Neural cell (in vitro differentiated cells): ENCODE results near the gene ENG. TPM values are rescaled to one million over a fixed set of nuclear protein-coding genes. Genes with fewer than 3 reads are reported as not detected.

Source experiments
- H2AFZ ChIP-seq: fragments of 200-600, 300-800 bp; sonication (generic), shearing (Covaris generic); 2 replicates; pipeline ENCODE4 v1.6.0; 2014; ENCODE audit warnings: low read depth, mild to moderate bottlenecking, antibody characterized with exemption, low read length, moderate library complexity
- H3F3A ChIP-seq: fragments of 200-600 bp; shearing (Covaris generic); 2 replicates; pipeline ENCODE4 v1.6.1; 2016; ENCODE audit warnings: mild to moderate bottlenecking, moderate library complexity, mixed read lengths, antibody characterized with exemption, low read length; ENCODE audit not compliant: insufficient read depth, poor library complexity, severe bottlenecking
- H3K27ac ChIP-seq: fragments of 200-600, 300-800 bp; sonication (generic), shearing (Covaris generic); 2 replicates; pipeline ENCODE4 v1.5.1; 2014; ENCODE audit warnings: mild to moderate bottlenecking, low read length, moderate library complexity
- H3K27me3 ChIP-seq: fragments of 300-800, 200-600 bp; sonication (generic), shearing (Covaris generic); 2 replicates; pipeline ENCODE4 v1.6.0; 2014; ENCODE audit warnings: mild to moderate bottlenecking, low read depth, low read length, moderate library complexity; ENCODE audit not compliant: insufficient read depth
- H3K36me3 ChIP-seq: fragments of 300-800, 200-600 bp; sonication (generic), shearing (Covaris generic); 2 replicates; pipeline ENCODE4 v1.5.1; 2014; ENCODE audit warnings: mild to moderate bottlenecking, antibody characterized with exemption, low read length, moderate library complexity; ENCODE audit not compliant: insufficient read depth
- H3K4me2 ChIP-seq: fragments of 300-800, 200-600 bp; sonication (generic), shearing (Covaris generic); 2 replicates; pipeline ENCODE4 v1.6.0; 2014; ENCODE audit warnings: mild to moderate bottlenecking, low read length
- H3K4me3 ChIP-seq: fragments of 300-800, 200-600 bp; sonication (generic), shearing (Covaris generic); 2 replicates; pipeline ENCODE4 v1.5.1; 2014; ENCODE audit warnings: mild to moderate bottlenecking, low read length, moderate library complexity
- H3K79me2 ChIP-seq: fragments of 200-600 bp; shearing (Covaris generic); replicated peaks from 2 replicates; pipeline ENCODE4 v1.6.0; 2014; ENCODE audit warnings: mild to moderate bottlenecking, low read length, moderate library complexity; ENCODE audit not compliant: insufficient read depth
- H3K9ac ChIP-seq: fragments of 300-800, 200-600 bp; sonication (generic), shearing (Covaris generic); 2 replicates; pipeline ENCODE4 v1.6.1; 2016; ENCODE audit warnings: mild to moderate bottlenecking, low read length, mixed read lengths
- H3K9me2 ChIP-seq: fragments of 200-600 bp; shearing (Covaris generic); 2 replicates; pipeline ENCODE4 v1.6.1; 2016; ENCODE audit warnings: mild to moderate bottlenecking, low read length, mixed read lengths; ENCODE audit not compliant: insufficient read depth
- H3K9me3 ChIP-seq: fragments of 200-600, 300-800 bp; sonication (generic), shearing (Covaris generic); 2 replicates; pipeline ENCODE4 v1.6.1; 2016; ENCODE audit warnings: mild to moderate bottlenecking, mixed run types, low read length, moderate library complexity, mixed read lengths
- H4K20me1 ChIP-seq: fragments of 200-600 bp; shearing (Covaris generic); 2 replicates; pipeline ENCODE4 v1.6.1; 2016; ENCODE audit warnings: mild to moderate bottlenecking, mixed run types; ENCODE audit not compliant: insufficient read depth
- EP300 ChIP-seq: fragments of 450-650 bp; conservative IDR thresholded peaks from 2 replicates; pipeline ENCODE4 v1.6.1; 2014; ENCODE audit warnings: antibody characterized with exemption, mild to moderate bottlenecking, moderate library complexity; ENCODE audit not compliant: poor library complexity, severe bottlenecking
- EZH2 ChIP-seq: fragments of 200-600, 300-800 bp; shearing (Covaris generic), sonication (generic); IDR thresholded peaks from 2 replicates; pipeline ENCODE4 v1.6.1; 2014; ENCODE audit warnings: antibody characterized with exemption, low read length, borderline replicate concordance, mild to moderate bottlenecking; ENCODE audit not compliant: insufficient read depth, poor library complexity, severe bottlenecking
- MXI1 ChIP-seq: fragments of 450-650 bp; conservative IDR thresholded peaks from 2 replicates; pipeline ENCODE4 v1.6.1; 2014; ENCODE audit warnings: antibody characterized with exemption, mild to moderate bottlenecking; ENCODE audit not compliant: poor library complexity, severe bottlenecking
- POLR2AphosphoS5 ChIP-seq: IDR thresholded peaks from 2 replicates; pipeline ENCODE4 v1.6.1; 2012
- RAD21 ChIP-seq: fragments of 450-650 bp; conservative IDR thresholded peaks from 2 replicates; pipeline ENCODE4 v1.6.1; 2014; ENCODE audit warnings: antibody characterized with exemption, mild to moderate bottlenecking, moderate library complexity
- SMC3 ChIP-seq: fragments of 450-650 bp; conservative IDR thresholded peaks from 2 replicates; pipeline ENCODE4 v1.6.1; 2014; ENCODE audit warnings: antibody characterized with exemption, mild to moderate bottlenecking, moderate library complexity; ENCODE audit not compliant: poor library complexity
- TAF1 ChIP-seq: IDR thresholded peaks from 2 replicates; pipeline ENCODE4 v1.6.1; 2012; ENCODE audit warnings: low read depth
- polyA plus RNA-seq: library from polyadenylated mRNA; depleted of rRNA; stranded (reverse); fragments of >200 nt; gene quantifications from 2 replicates; pipeline ENCODE4 v1.2.3, GENCODE V29; 2014
- TF ChIP-seq, protein P1 (sequence below): fragments of 450-650 bp; IDR thresholded peaks from 2 replicates; pipeline ENCODE4 v1.5.1; 2014; ENCODE audit warnings: antibody characterized with exemption, mild to moderate bottlenecking, moderate library complexity; ENCODE audit not compliant: poor library complexity, severe bottlenecking
- TF ChIP-seq, protein P2 (sequence below): IDR thresholded peaks from 2 replicates; pipeline ENCODE4 v1.6.1; 2012; ENCODE audit warnings: borderline replicate concordance

ENG gene
- polyA plus RNA-seq, 1 donor from 2014 or later: not detected

DNA sequence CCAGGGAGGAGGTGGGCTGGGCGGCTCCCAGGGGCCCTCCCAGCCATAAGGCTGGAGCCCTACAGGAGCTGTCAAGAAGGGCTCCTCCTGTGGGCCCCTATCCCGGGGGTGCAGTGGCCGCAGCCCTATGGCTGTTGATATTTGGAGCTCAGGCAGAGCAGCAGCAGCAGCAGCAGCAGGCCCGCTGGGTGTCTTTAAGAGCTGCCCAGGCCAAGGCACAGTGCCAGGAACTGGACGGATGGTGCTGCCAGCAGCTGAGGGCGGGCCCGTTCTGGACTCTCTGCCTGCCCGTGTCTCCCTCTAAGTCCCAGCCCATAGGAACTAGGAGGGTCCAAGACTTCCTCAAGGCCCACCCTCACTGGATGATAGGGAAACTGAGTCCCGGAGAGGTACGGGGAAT is 19.4 kb upstream of the ENG start:
- Histone ChIP-seq H2AFZ (no peak overlapping the region), H3K4me2 (no peak overlapping the region), H3K9me3 (no peaks in the 10 kb centered on the region), H3K27ac (no peak overlapping the region), H3K9me2 (no peaks in the 10 kb centered on the region), H3K79me2 (peaks cover 7% of the 10 kb centered on the region), H3K27me3 (no peaks in the 10 kb centered on the region), H3K9ac (no peak overlapping the region), H4K20me1 (no peaks in the 10 kb centered on the region), H3K36me3 (no peaks in the 10 kb centered on the region), H3F3A (no peaks in the 10 kb centered on the region), H3K4me3 (no peak overlapping the region)
- TF ChIP-seq MXI1: no peak
- no peak for TF ChIP-seq RAD21
- no peak for TF ChIP-seq TAF1
- no peak for TF ChIP-seq POLR2AphosphoS5
- TF ChIP-seq, protein P1, sequence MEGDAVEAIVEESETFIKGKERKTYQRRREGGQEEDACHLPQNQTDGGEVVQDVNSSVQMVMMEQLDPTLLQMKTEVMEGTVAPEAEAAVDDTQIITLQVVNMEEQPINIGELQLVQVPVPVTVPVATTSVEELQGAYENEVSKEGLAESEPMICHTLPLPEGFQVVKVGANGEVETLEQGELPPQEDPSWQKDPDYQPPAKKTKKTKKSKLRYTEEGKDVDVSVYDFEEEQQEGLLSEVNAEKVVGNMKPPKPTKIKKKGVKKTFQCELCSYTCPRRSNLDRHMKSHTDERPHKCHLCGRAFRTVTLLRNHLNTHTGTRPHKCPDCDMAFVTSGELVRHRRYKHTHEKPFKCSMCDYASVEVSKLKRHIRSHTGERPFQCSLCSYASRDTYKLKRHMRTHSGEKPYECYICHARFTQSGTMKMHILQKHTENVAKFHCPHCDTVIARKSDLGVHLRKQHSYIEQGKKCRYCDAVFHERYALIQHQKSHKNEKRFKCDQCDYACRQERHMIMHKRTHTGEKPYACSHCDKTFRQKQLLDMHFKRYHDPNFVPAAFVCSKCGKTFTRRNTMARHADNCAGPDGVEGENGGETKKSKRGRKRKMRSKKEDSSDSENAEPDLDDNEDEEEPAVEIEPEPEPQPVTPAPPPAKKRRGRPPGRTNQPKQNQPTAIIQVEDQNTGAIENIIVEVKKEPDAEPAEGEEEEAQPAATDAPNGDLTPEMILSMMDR: no peak
- TF ChIP-seq, protein P2, sequence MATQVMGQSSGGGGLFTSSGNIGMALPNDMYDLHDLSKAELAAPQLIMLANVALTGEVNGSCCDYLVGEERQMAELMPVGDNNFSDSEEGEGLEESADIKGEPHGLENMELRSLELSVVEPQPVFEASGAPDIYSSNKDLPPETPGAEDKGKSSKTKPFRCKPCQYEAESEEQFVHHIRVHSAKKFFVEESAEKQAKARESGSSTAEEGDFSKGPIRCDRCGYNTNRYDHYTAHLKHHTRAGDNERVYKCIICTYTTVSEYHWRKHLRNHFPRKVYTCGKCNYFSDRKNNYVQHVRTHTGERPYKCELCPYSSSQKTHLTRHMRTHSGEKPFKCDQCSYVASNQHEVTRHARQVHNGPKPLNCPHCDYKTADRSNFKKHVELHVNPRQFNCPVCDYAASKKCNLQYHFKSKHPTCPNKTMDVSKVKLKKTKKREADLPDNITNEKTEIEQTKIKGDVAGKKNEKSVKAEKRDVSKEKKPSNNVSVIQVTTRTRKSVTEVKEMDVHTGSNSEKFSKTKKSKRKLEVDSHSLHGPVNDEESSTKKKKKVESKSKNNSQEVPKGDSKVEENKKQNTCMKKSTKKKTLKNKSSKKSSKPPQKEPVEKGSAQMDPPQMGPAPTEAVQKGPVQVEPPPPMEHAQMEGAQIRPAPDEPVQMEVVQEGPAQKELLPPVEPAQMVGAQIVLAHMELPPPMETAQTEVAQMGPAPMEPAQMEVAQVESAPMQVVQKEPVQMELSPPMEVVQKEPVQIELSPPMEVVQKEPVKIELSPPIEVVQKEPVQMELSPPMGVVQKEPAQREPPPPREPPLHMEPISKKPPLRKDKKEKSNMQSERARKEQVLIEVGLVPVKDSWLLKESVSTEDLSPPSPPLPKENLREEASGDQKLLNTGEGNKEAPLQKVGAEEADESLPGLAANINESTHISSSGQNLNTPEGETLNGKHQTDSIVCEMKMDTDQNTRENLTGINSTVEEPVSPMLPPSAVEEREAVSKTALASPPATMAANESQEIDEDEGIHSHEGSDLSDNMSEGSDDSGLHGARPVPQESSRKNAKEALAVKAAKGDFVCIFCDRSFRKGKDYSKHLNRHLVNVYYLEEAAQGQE: no peak
- TF ChIP-seq SMC3: no peak
- no peak for TF ChIP-seq EZH2
- no peak for TF ChIP-seq EP300

DNA sequence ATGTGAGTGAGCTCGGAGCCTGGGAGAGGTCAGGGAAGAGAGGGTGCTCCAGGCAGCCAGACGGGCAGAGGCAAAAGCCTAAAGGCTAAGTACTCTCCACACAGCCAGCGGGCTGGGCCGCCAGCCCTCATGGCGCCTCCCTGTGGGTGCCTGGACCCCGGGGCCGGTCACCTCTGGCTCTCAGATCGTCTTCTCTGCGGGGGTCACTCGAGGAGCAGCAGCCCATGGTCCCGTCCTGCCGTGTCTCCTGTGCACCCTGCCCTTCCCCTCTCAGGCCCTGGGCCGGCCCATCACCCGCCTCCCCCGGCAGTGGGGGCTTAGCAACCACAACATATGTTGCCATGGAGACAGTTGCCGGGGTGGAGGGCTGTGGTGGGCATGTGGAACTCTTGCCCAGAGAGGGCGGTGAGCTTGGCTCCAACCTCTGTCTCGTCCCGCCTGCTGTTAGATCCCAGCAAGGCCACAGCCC is 18.8 kb upstream of the ENG start:
- Histone ChIP-seq H3K9ac (no peak overlapping the region), H3K27ac (no peak overlapping the region), H3K27me3 (no peaks in the 10 kb centered on the region), H2AFZ (no peak overlapping the region), H3K79me2 (peaks cover 7% of the 10 kb centered on the region), H3K4me3 (no peak overlapping the region), H4K20me1 (no peaks in the 10 kb centered on the region), H3K9me3 (no peaks in the 10 kb centered on the region), H3K9me2 (no peaks in the 10 kb centered on the region), H3K36me3 (no peaks in the 10 kb centered on the region), H3F3A (no peaks in the 10 kb centered on the region), H3K4me2 (no peak overlapping the region)
- TF ChIP-seq MXI1 (no peak), POLR2AphosphoS5 (no peak), EP300 (no peak)
- TF ChIP-seq, protein P1: no peak
